GM19455 (cell line): Measurements from ENCODE around the gene HEYL.
A peak's percentile ranks its signal among the peaks of the same experiment; 100 is the strongest.
"Not testable (repeated sequence)": the region's sequence is repeated elsewhere in the genome, so short reads cannot be mapped to it uniquely, and the experiment has no call there.

Experiments used
- ATAC-seq: cut with Tn5 transposase; IDR thresholded peaks from one replicate; pipeline ENCODE4 v1.9.1; 2021; ENCODE audit not compliant: unreplicated experiment

The HEYL gene

GRCh38 chr1:39609618-39610331 is 29.7 kb downstream of the HEYL start:
- ATAC-seq, result no peak

GRCh38 chr1:39608921-39609320 is 30.5 kb downstream of the HEYL start:
- ATAC-seq, result no peak

- not testable (repeated sequence) for ATAC-seq
These were observed 35.8 kb downstream of the HEYL start for GRCh38 chr1:39603677-39604076.

GRCh38 chr1:39601667-39602255 is 37.7 kb downstream of the HEYL start:
- ATAC-seq, result not testable (repeated sequence)

- no peak for ATAC-seq
These were observed 43.3 kb downstream of the HEYL start for GRCh38 chr1:39596163-39596562.

GRCh38 chr1:39593386-39593785 is 46.1 kb downstream of the HEYL start:
- no peak for ATAC-seq

GRCh38 chr1:39592069-39592468 is 47.4 kb downstream of the HEYL start:
- no peak for ATAC-seq

- ATAC-seq, result no peak
These were observed 48.9 kb downstream of the HEYL start for GRCh38 chr1:39590546-39590945.

GRCh38 chr1:39585933-39586332 is 53.5 kb downstream of the HEYL start:
- ATAC-seq, result no peak

GRCh38 chr1:39576016-39576657 is 63.3 kb downstream of the HEYL start:
- ATAC-seq, result peak; percentile 41

- peak; percentile 20 for ATAC-seq
These were observed 64.0 kb downstream of the HEYL start for GRCh38 chr1:39575191-39576015.

- no peak for ATAC-seq
These were observed 64.8 kb downstream of the HEYL start for GRCh38 chr1:39574646-39575045.
